ENCODE data around the gene EIF3A.
"Not testable (repeated sequence)": the region's sequence is repeated elsewhere in the genome, so short reads cannot be mapped to it uniquely, and the experiment has no call there.

Gene EIF3A

DNA sequence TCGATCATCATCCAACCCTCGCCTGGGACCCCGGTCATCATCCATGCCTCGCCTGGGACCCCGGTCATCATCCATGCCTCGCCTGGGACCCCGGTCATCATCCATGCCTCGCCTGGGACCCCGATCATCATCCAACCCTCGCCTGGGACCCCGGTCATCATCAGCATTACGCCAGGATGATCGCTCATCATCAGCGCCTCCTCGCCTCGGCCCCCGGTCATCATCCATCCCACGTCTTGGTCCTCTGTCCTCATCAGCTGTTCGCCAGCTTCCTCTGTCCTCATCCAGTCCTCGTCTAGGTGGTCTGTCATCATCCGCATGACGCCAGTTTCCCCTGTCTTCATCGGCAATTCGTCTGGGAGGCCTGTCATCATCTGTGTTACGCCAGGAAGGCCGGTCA is 38.4 kb downstream of the EIF3A start:
- no peak for DNase-seq

DNA sequence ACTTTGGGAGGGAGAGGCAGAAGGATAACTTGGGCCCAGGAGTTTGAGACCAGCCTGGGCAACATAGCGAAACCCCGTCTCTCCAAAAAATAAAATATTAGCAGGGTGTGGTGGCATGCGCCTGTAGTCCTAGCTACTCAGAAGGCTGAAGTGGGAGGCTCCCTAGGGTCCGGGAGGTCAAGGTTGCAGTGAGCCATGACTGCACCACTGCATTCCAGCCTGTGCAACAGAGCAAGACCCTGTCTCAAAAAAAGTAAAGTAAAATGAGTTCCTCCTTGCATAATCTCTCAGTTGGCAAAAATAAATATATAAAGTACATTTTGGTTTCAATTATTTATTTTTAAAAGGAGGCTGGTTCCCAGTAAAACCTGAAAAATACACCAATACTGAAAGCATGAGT is 39.3 kb downstream of the EIF3A start:
- no peak for DNase-seq

DNA sequence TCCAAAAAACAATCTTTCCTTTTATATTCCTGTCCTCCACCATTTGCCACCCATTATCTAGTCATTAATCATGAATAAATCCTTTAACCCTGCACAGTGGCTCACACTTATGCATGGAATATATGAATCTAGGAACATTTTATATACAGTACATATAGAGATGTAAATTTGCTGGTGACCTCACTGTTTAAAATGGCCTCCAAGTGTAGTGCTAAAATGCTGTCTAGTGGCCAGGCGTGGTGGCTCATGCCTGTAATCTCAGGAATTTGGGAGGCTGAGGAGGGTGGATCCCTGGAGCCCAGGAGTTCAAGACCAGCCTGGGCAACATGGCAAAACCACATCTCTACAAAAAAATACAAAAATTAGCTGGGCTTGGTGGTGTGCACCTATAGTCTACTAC is 41.5 kb downstream of the EIF3A start:
- DNase-seq: no peak

DNA sequence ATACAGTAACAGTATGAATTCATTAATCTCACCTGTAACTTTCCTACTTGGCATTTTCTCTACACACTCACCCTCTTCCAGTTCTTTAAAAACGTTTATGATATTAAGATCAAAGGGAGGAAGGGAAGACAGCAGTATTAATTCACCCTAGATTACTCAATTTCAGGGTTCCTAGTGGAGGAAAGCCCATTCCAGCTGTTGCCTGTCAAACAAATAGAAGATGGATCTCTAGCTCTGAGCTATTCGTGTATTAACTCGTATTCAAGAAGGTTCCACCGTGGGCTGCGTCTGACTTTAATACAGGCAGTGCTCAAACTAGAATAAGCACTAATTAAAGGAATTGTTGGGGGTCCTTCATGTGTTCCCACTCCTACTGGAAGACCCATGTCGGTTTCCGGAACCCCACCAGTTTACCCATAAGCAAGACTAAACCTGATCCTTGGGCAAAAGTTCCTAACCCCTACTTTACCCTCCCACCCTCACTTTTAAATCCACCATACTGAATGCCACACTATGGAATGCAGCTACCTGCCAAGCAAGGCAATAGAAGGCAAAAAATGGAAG is 49.0 kb downstream of the EIF3A start:
- no peak for DNase-seq

DNA sequence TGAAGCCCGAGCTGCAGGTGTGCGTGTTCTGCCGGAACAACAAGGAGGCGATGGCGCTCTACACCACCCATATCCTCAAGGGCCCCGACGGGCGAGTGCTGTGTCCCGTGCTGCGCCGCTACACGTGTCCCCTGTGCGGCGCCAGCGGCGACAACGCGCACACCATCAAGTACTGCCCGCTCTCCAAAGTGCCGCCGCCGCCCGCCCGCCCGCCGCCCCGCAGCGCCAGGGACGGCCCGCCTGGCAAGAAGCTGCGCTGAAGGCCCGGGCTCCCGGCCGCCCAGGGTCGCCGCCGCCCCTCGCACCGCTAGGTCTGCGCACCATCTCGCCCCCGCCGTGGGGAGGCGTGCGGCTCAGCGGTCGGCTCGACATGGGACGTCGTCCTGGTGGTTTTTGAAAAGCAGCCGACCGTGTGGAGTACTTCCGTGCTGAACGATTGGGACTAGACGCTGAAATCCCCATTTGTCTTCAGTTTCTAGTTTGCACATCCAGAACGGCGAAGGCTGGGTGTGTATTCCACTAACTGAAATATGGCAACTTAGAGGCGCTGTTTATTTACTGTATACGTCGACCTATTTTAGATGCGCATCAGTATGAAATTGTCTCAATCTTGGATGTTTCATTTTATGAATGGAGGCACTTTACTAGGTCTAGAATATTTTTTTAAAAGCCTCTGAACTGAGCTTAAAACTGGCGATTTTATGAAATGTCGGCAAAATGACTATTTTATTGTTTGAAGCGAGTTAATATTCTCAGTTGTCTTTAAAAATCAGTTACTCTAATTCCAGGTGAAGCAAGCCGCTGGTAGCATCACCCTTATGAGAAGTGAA is 50.0 kb downstream of the EIF3A start:
- peak; percentile 32 for DNase-seq

DNA sequence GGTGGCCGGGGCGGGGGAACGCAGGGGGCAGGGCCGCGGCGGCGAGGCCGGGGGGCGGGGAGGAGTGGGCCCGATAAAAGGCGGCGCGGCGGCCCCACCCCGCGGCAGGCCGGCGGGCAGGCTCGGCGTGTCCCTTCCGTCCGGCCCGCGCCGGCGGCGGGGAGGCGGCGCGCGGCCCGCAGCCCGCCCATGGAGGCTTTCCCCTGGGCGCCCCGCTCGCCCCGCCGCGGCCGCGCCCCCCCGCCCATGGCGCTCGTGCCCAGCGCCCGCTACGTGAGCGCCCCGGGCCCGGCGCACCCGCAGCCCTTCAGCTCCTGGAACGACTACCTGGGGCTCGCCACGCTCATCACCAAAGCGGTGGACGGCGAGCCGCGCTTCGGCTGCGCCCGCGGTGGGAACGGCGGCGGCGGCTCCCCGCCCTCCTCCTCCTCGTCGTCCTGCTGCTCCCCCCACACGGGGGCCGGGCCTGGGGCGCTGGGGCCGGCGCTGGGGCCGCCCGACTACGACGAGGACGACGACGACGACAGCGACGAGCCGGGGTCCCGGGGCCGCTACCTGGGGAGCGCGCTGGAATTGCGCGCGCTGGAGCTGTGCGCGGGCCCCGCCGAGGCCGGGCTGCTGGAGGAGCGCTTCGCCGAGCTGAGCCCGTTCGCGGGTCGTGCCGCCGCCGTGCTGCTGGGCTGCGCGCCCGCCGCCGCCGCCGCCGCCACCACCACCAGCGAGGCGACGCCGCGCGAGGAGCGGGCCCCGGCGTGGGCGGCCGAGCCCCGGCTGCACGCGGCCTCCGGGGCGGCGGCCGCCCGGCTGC is 50.8 kb downstream of the EIF3A start, which contains the start of gene NANOS1:
TSS of gene NANOS1 (plus strand) at position 102 of the 808 bp plus-strand sequence. CDS start at position 190, 88 bp downstream.
- DNase-seq: no peak

DNA sequence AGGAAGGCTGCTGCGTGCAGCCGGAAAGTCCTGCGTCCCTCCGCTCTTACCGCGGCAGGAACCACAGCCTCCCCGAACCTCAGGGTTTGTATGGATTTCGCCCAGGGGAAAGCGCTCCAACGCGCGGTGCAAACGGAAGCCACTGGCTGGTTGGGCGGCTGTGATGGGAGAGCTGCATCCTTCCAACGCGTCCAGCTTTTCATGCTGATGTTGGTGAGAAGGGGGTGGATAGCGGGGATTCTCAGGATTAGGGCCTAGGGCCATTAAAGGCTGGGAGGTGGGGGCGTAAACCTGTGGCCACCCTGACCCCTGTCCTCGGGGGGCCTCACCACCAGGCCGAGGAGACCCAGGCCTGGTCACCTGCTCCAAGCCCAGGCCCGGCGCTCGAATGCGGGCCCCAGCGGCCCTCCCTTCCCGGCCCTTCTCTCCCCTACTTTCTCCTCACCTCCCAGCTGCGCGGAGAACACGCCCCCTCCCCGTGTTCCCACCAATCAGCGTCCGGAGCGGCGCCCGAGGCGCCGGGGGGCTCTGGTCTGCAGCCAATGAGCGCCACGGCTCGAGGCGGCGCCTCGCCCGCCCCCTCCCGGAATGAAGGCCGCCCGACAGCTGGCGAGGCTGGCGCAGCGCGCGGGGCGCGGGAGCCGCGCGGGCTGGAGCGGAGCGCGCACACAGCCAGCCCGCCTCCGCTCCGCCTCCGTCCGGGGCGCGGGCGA is 51.6 kb downstream of the EIF3A start:
- DNase-seq: peak; percentile 88

DNA sequence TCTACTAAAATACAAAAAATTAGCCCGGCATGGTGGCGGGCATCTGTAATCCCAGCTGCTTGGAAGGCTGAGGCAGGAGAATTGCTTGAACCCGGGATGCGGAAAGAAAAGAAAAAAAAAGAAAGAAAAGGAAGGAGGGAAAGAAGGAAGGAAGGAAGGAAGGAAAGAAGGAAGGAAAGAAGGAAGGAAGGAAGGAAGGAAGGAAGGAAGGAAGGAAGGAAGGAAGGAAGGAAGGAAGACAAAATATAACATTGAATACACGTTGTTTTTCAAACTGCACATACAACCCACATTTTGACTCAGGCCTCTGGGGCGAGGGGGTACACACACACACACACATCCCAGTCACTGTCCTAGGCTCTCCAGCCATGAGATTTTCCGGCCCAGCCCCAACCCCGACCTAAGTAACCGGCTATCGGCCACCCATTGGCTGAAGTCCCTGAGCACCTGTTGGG is 52.1 kb downstream of the EIF3A start:
- not testable (repeated sequence) for DNase-seq

DNA sequence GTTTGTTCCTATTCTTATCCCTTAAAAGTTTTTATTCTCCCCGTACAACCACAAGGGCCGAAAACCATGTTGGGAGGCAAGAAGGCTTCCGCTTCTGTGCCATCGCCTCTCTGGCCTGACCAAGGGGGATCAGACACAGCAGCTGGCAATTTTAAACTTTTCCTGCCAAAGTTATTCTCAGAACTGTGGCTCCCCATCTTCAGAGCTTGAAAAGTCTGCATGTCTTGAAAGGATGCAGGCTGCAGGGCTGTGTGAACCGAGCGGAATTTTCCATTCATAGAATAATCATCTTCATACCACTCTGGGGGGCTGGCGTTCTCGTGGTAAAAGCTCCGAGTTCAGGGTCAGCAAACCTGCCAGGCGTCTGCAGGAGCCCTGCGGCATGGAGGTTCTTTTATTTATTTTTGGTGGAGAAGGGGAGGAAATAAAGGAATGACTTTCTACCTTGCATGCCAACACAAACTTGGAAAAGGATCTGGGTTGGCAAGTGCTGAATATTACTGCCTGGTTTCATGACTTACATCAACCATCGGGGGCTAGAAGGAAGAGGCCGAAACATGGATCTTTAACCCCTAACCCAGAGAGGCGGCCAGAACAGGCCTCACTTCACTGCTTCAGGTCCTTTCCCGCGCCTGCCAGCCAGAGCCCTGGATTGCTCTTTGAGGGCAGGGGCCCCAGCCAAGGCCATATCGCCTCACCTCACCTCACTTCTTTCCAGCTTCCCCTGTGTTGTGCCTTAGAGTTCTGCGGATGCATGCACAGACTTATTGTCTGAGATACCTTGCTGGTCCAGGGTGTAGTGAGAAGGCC is 54.1 kb downstream of the EIF3A start:
- no peak for DNase-seq

DNA sequence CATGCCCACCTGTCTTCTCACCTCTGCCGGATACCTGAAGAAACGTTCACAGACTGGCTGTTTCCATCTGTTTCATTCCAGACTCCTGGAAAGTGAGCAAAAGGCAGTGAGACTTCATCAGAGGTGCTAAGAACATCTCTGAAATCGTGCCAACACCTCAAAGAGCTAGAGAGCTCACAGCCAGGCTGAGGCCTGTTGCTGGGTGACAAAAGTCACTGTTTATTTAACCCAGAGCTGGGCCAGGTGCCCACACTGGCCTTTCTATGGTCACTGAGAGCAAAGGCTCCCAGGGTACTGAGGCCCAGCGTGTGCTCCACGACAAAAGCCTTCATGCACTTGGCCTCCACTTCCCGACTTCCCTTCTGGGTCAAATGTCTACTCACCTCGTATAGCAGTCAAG is 54.8 kb downstream of the EIF3A start:
- no peak for DNase-seq

DNA sequence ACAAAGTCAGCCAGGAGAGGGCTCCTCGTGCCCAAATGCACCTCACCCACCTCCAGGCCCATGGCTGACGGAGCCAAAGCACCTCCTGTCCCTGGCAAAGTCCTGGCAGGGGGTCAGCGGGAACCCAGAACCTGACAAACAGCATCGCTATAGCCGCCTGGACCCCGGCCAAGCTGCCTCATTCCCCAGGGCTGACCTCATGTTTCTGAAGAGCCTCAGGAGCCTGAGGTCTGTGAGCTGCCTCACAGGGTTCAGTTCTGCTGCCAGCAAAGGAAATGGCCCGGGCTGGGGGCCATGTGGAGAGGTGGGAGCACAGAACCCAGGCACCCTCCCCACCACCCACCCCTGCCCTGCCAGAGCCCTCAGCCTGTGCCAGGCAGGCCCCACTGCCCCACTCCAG is 55.3 kb downstream of the EIF3A start:
- DNase-seq: peak; percentile 86

DNA sequence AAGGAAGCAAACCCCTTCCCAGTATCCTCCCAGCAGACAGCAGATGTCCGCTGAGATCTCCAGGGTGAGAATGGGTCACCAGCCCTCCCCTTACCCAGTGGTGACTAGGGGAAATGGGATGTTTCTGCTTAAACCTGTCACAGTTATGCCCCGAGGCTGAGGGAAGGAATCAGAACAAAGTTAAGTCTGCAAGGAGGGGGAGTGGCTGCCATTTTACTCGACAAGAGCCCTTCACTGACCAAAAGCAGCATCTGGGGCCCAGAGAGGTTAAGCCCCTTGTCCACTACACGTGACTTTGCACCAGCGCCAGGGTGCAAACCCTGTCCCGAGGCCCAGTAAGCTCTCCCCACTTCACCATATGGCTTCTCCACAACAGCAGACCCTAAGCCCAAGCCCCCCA is 55.7 kb downstream of the EIF3A start:
- DNase-seq: no peak

DNA sequence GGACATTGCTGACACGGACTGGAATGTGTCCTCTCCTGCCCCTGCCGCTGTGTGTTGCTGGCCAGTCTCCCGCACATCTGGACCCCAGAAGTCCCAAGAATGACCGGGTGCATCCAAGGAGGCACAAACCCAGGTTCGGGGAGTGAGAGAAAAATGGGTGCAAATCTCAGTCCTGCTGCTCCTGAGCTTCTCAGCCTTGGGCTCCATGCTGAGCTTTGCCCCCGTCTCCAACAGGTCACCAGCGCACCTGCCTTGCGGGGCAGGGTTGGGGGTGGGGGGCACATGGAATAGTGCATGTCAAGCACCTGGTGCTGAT is 57.1 kb downstream of the EIF3A start:
- no peak for DNase-seq

DNA sequence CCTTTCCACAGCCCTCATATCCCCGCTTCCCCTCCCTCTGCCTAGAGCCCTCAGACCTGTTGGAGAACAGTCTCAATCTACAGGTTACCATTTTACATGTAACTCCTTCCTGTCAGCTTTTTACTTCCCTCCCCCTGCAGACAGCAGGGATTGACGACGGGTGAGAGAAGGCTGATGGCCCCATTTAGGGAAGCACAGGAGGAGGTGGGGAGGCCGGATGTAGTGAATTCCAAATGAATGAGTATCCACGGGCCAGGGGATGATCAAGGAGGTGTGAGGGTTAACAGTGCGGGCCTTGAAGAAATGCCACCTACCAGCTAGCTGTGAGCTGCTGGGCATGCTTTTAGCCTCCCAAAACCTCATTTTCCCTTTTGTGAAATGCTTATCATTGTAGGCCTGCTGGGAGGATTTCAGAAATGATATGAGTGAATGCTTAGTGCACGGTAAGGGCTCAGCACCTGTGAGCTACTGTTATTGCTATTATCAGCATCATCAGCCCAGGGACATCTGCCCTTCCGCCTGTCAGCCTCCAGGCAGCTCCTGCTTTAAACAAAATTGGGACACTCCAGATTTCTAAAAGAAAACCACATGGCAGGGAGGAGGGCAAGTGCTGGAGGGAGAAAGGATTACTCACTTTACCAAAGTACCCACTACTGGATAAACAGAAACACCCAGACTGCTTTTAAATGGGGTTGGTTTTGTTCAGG is 57.6 kb downstream of the EIF3A start:
- DNase-seq: peak; percentile 73

DNA sequence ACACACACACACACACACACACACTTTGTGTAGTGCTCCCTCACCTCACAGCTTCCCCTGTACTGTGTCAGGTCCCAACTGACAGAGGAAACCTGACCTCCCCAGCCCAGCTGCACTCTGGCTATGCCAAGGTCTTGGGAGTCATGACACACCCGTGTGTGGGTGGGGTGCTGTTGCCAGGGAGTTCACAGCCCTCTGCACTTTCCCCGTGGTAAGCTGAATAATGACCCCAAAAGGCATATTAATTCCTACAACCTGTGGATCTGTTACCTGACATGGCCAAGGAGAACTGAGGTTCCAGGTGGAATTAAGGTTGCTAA is 60.0 kb downstream of the EIF3A start:
- DNase-seq: no peak

DNA sequence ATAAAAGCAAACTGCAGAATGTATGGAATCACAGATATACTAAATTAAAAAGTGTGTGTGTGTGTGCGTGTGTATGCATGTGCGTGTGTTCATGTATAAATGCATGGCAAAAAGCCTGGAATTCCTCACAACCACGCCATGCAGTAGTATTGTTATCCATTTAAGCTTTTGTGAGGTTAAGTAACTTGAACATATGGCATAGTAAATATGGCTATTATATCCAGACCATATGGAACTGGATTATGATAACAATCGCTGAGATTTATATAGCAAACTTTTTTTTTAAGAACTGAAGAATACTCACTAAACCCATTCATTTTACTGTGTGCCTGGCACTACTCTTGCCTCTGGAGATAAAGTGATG is 73.4 kb downstream of the EIF3A start:
- DNase-seq: no peak

DNA sequence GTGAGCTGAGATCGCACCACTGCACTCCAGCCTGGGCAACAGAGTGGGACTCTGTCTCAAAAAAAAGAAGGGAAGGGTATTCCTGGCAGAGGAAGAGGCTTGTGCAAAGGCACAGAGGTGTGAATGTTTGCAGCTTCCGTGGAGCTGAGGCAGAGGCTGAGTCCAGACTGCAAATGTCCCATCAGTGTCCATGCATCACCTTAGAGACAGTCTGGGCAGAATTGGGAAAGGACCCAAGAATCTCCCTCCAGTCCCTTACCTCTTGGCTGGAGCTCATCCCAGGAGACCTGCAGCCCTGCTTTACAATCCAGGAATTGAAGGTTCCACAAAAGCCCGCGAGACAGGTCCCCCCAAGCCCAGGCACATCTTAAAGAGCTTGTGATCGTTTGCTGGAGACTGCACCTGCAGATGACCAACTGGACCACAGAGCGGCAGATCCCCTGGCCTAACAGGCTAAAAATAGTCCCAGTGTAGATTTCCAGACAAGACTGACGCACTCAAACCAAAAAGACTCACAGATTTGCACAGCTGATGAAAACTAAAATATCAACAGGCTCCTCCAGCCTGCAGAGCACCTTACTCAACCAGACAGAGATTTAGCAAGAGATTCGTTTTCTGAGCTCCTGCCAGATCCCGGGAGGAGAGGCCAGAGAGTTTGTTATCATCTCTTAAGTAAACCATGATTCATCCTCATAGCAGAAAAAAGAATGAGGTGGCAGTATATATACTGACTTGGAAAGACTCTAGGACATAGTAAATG is 74.0 kb downstream of the EIF3A start:
- DNase-seq: peak; percentile 93

DNA sequence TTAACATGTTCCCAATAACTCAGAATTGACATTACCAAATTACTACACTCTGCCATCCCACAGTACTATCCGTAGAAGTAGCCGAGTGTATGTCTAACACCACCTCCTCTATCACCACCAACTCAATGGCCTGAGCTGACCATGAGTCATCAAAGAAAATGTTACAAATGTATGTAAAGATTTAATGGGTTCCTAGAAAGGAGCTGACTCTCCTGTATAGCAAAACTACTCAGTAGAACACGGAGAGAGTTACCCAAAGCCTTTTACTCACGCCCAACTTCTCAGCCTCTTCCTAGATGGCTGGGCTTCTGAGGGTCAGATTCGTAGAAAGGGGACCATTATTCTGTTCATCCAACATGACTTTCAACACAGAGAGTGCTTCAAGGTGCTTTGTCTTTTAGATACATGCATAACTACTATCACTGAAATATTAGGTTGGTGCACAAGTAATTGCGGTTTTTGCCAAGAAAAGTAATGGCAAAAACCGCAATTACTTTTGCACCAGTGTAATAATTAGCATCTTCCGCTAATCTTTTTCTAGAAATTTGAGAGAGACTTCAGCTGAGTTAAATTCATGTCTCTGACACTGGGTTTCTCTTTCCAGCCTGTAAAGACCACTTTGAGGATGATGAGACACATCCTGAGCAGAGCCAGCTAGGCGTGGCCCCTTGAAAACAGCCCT is 75.1 kb downstream of the EIF3A start:
- no peak for DNase-seq

DNA sequence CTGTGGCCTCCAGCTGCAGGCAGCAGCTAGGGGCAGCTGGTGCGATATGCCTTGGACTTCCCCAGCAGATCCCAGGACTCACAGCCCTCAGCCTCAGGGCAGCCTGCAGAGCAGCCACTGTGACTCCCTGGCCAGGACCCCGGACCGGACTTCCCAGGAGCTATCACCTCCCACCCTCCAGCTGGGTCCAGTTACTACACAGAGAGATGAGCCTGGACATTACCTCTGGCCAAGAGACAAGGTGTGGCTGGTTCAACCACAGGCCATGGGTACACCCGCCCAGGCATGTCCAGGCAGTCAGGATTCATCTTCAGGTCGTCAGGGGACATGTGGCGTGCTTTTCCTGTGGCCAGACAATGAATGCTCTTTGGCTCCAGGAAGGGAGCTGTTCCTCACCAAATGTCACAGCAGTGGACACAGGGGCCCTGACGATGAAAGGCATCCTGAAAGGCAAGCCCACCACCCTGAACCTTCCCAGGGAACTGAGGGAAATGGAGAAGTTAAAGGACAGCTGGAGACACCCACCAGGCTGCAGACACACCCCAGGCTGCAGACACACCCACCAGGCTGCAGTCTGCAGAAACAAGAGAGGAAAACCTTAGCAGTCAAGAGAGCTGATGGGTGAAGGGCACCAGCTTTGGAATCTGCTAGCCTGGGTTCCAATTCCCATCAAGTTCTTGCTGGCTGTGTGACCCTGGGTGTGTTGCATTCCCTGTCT is 76.9 kb downstream of the EIF3A start:
- DNase-seq: no peak

All from fibroblast of skin of scalp (primary cell).